Measurements from ENCODE around the gene TAPBP.

Gene TAPBP

DNA sequence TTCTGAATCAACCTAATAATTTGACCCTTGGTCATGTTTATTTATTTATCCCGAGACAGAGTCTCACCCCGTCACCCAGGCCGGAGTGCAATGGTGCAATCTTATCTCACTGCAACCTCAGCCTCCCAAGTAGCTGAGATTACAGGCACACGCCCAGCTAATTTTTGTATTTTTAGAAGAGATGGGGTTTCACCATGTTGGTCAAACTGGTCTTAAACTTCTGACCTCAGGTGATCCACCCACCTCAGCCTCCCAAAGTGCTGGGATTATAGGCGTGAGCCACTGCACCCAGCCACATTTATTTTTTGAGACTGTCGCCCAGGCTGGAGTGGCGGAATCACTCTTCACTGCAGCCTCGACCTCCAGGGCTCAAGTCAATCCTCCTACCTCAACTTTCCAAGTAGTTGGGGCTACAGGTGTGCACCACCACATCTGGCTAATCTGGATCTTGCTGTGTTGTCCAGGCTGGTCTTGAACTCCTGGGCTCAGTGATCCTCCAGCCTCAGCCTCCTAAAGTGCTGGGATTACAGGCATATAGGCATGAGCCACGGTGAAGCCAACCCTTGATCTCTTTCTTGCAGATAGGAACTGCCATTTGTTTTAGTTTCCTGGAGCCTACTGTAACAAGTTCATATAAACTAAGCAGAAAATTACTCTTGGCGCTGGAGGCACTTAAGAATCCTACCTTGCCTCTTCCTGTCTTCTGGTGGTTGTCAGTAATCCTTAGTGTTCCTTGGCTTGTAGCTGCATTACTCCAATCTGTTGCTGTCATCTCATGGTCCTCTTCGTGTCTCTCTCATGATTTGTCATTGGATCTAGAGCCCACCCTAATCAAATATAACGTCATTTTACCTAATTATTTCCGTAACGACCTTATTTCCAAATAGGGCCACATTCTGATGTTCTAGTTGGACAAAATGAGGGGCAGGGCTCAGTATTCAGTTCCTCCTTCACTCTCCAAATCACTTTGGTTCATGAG is 39.7 kb downstream of the TAPBP start:
- in situ Hi-C loops (cut with MboI; ENCODE audit: low pct_unique_long_range_greater_than_20kb, low sequenced_read_pairs, unreplicated experiment), result no loop called here
- no peak for DNase-seq (ENCODE audit: low spot score)
- TF ChIP-seq, protein P1, sequence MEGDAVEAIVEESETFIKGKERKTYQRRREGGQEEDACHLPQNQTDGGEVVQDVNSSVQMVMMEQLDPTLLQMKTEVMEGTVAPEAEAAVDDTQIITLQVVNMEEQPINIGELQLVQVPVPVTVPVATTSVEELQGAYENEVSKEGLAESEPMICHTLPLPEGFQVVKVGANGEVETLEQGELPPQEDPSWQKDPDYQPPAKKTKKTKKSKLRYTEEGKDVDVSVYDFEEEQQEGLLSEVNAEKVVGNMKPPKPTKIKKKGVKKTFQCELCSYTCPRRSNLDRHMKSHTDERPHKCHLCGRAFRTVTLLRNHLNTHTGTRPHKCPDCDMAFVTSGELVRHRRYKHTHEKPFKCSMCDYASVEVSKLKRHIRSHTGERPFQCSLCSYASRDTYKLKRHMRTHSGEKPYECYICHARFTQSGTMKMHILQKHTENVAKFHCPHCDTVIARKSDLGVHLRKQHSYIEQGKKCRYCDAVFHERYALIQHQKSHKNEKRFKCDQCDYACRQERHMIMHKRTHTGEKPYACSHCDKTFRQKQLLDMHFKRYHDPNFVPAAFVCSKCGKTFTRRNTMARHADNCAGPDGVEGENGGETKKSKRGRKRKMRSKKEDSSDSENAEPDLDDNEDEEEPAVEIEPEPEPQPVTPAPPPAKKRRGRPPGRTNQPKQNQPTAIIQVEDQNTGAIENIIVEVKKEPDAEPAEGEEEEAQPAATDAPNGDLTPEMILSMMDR (IDR thresholded peaks at IDR 0.05; ENCODE audit: extremely low read depth, insufficient read depth, missing control alignments), result no peak

DNA sequence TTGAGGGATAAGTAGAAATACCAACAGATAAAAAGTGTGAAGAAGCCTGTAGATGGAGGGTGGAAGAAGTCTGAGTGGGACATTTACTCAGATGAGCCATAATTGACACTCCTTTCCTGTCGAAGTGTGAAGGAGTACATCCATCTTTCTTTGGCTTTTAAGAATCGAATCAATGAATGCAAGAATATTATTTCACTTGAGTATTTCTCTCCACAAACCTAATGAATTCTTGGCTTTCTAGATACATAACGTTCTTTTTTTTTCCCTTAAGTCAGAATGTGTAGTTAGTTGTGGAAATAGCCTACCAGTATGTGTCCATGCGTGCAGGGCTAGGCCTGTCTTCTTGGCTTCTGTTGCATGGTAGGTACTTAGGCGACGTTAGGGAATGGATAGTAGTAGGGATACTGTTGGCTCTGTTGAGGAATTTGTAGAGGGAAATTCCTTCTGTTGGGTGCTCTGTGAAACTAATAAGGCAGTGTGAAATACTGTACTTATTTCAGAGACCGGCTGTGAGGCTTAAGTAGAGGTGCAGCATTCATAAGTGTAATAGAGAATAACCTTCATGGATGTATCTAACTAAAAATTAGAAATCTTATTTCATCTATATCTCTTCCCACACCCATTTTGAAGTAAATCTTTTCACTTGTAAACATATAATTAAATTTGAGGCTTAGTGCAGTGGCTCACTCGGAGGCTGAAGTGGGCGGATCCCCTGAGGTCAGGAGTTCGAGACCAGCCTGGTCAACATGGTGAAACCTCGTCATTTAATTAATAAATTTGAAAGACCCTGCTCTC is 40.6 kb downstream of the TAPBP start:
- no peak for DNase-seq (ENCODE audit: low spot score)
- in situ Hi-C loops (cut with MboI; ENCODE audit: low pct_unique_long_range_greater_than_20kb, low sequenced_read_pairs, unreplicated experiment), result no loop called here
- TF ChIP-seq, protein P1 (IDR thresholded peaks at IDR 0.05; ENCODE audit: extremely low read depth, insufficient read depth, missing control alignments), result no peak

- in situ Hi-C loops (cut with MboI; ENCODE audit: low pct_unique_long_range_greater_than_20kb, low sequenced_read_pairs, unreplicated experiment), result no loop called here
- no peak for DNase-seq (ENCODE audit: low spot score)
- TF ChIP-seq, protein P1 (IDR thresholded peaks at IDR 0.05; ENCODE audit: extremely low read depth, insufficient read depth, missing control alignments), result no peak
Observed at GRCh38 chr6:33272275-33273128, 41.4 kb downstream of the TAPBP start.

DNA sequence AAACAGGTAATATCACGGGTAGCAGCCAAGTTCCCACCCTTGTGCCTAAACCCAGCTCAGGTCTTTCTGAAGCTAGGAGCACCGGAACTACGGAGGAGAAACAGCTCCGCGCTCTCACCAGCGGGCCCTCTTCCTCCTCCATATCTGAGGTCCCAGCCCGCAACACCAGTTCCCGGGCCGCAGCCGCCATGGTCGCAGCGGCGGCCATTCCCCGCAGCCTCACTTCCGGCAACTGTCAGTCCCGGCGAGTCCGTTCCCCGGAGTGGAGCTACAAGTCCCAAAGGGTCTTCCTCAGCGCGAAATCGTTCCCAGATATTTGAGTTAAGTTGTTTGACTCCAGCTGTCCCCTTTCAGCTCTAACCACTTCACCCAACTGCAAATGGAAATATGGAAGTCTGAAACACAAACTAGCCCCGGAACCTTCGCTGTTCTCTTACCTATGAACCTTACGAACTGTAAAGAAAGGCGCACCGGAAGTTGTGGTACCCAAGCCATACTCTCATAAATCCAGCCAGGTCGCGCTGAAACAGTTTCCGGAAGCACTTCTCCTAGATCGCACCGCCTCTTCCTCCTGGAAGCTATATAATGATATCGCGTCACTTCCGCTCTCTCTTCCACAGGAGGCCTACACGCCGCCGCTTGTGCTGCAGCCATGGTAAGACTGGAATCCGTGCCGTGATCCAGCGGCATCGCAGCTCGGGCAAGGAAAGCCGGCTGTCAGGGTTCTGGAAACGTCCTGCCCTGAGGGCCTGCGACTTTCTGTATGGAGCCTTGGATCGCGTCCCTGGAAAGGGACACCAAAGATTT is 42.2 kb downstream of the TAPBP start, which contains the start of the genes RPS18 and VPS52:
RPS18 (plus strand) TSS at position 608 of the 807 bp plus-strand sequence; CDS start at position 653, 45 bp downstream.
VPS52 (minus strand) TSS at position 409 of the 807 bp plus-strand sequence; CDS start at position 208, 201 bp downstream.
- peak; percentile 94 for DNase-seq (ENCODE audit: low spot score)
- in situ Hi-C loops (cut with MboI; ENCODE audit: low pct_unique_long_range_greater_than_20kb, low sequenced_read_pairs, unreplicated experiment), result no loop called here
- TF ChIP-seq, protein P1 (IDR thresholded peaks at IDR 0.05; ENCODE audit: extremely low read depth, insufficient read depth, missing control alignments), result no peak

GRCh38 chr6:33271117-33271467 is 42.8 kb downstream of the TAPBP start:
- in situ Hi-C loops (cut with MboI; ENCODE audit: low pct_unique_long_range_greater_than_20kb, low sequenced_read_pairs, unreplicated experiment), result no loop called here
- no peak for DNase-seq (ENCODE audit: low spot score)
- TF ChIP-seq, protein P1 (IDR thresholded peaks at IDR 0.05; ENCODE audit: extremely low read depth, insufficient read depth, missing control alignments), result no peak

All from GM13977 (cell line).